Calu3 (cell line): ENCODE results near the gene ITPKB. TPM values are rescaled to one million over a fixed set of nuclear protein-coding genes. Genes with fewer than 3 reads are reported as not detected.
"Not testable (repeated sequence)": the region's sequence is repeated elsewhere in the genome, so short reads cannot be mapped to it uniquely, and the experiment has no call there.

Source experiments
- BruUV-seq: library from RNA; stranded (reverse); fragments of 400-500 nt; replicated peaks from 2 replicates; lab custom pipeline; 2021; lab: Mats Ljungman, UMichigan
- CTCF ChIA-PET: fragments of 300-600 bp; sonication (Branson Sonifier 250); formaldehyde crosslinking; loops from one replicate; lab custom pipeline; 2022; ENCODE audit warnings: antibody characterized with exemption; lab: Charles Lee
- DNase-seq: peaks from one replicate; pipeline ENCODE4 v3.0.0; 2022
- H3K27ac Mint-ChIP-seq: one replicate; pipeline ENCODE4 v1.8.0; 2022; ENCODE audit warnings: mixed read lengths; ENCODE audit not compliant: unreplicated experiment
- H3K27me3 Mint-ChIP-seq: one replicate; pipeline ENCODE4 v1.8.0; 2022; ENCODE audit warnings: mixed read lengths; ENCODE audit not compliant: unreplicated experiment
- H3K36me3 Mint-ChIP-seq: one replicate; pipeline ENCODE4 v1.8.0; 2022; ENCODE audit warnings: mild to moderate bottlenecking, moderate library complexity, mixed read lengths; ENCODE audit not compliant: insufficient read depth, unreplicated experiment
- H3K4me1 Mint-ChIP-seq: one replicate; pipeline ENCODE4 v1.8.0; 2022; ENCODE audit warnings: mild to moderate bottlenecking, low read depth, mixed read lengths; ENCODE audit not compliant: unreplicated experiment
- H3K4me3 Mint-ChIP-seq: one replicate; pipeline ENCODE4 v1.8.0; 2022; ENCODE audit warnings: mild to moderate bottlenecking, low read depth, moderate library complexity, mixed read lengths; ENCODE audit not compliant: unreplicated experiment
- H3K9me3 Mint-ChIP-seq: one replicate; pipeline ENCODE4 v1.8.0; 2022; ENCODE audit warnings: low read depth, mixed read lengths; ENCODE audit not compliant: unreplicated experiment
- intact Hi-C: fragments of 100-400 bp; cut with micrococcal nuclease; formaldehyde crosslinking; loops from one replicate; pipeline ENCODE4 v1.10.0; 2022; ENCODE audit not compliant: unreplicated experiment
- total RNA-seq: library from RNA; stranded (reverse); gene quantifications from 2 replicates; pipeline ENCODE4 v1.2.3, GENCODE V29; 2022
- TF ChIP-seq, protein P1 (sequence below): fragments of 200-600 bp; IDR thresholded peaks from one replicate; pipeline ENCODE4 v1.8.0; 2022; ENCODE audit warnings: antibody characterized with exemption; ENCODE audit not compliant: unreplicated experiment

The ITPKB gene
- total RNA-seq, 1 experiment from 2014 or later: 11.8 TPM

DNA sequence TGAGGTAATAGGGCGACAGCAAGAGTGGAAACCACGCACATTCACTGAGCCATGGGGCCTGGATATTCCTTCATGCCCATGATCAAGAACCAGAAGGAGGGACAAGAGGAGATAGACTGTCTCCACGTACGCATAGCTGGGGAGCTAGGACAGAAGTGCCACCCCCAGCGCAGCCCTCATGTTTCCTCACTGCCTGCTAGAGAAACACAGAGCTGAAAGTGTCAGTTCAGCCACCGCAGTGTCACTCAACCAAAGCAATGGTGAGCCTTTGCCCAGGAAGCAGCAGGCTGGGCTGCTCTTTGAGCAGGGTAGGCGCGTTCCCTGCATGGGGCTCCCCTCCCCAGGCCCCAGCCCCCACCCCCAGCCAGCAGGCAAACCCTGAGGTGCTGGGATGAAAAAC, 122.0 kb downstream of the ITPKB start:
- Mint-ChIP-seq H3K9me3 (no peaks in the 10 kb centered on the region), H3K27me3 (peaks cover 88% of the 10 kb centered on the region), H3K27ac (no peak overlapping the region), H3K36me3 (no peaks in the 10 kb centered on the region), H3K4me1 (no peaks in the 10 kb centered on the region), H3K4me3 (no peak overlapping the region)
- TF ChIP-seq, protein P1, sequence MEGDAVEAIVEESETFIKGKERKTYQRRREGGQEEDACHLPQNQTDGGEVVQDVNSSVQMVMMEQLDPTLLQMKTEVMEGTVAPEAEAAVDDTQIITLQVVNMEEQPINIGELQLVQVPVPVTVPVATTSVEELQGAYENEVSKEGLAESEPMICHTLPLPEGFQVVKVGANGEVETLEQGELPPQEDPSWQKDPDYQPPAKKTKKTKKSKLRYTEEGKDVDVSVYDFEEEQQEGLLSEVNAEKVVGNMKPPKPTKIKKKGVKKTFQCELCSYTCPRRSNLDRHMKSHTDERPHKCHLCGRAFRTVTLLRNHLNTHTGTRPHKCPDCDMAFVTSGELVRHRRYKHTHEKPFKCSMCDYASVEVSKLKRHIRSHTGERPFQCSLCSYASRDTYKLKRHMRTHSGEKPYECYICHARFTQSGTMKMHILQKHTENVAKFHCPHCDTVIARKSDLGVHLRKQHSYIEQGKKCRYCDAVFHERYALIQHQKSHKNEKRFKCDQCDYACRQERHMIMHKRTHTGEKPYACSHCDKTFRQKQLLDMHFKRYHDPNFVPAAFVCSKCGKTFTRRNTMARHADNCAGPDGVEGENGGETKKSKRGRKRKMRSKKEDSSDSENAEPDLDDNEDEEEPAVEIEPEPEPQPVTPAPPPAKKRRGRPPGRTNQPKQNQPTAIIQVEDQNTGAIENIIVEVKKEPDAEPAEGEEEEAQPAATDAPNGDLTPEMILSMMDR: no peak
- BruUV-seq: no TSS peak
- DNase-seq: no peak
- intact Hi-C loops: no loop called here
- CTCF ChIA-PET: no interaction called here

DNA sequence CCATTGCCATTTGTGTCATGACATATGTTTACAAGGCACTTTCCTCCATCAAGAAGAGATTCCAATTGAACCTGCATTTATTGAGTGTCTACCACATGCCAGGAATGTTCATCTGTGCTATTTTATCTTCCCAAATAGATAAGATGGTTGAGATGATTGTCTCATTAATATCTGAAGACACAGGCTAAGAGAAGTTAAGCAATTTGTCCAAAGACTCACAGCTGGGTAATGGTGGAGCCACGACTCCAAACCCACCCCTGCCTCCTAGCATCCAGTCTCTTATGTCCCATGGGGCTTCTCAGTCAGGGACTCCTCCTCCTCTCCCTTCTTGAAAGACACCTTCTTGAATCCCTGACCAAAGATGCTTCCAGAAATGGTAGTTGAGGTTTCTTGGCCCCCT, 122.4 kb downstream of the ITPKB start:
- peaks cover 88% of the 10 kb centered on the region for H3K27me3 Mint-ChIP-seq
- intact Hi-C loops: no loop called here
- TF ChIP-seq, protein P1: no peak
- H3K27ac Mint-ChIP-seq: no peak overlapping the region
- no peaks in the 10 kb centered on the region for H3K4me1 Mint-ChIP-seq
- CTCF ChIA-PET: no interaction called here
- BruUV-seq: no TSS peak
- H3K36me3 Mint-ChIP-seq: no peaks in the 10 kb centered on the region
- H3K4me3 Mint-ChIP-seq: no peak overlapping the region
- no peaks in the 10 kb centered on the region for H3K9me3 Mint-ChIP-seq
- no peak for DNase-seq

DNA sequence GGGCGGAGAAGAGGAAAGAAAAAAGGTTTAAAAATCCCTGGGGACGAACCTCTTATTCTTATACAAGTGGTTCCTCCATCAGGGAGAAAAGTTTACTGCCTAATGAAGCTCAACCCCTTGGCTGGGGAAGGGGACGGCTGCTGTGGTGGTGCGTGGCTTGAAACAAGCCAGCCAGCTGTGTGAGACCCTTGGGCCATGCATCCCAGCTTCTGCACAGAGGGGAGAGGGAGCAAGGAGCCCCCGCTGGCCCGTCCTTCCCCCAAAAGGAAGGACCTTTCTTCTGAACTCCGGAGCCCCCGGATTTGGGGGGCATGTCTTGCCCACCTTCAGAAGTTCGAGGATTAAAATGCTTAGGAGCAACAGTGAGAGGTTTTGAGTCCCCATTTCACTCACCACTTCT, 123.2 kb downstream of the ITPKB start:
- Mint-ChIP-seq H3K9me3 (no peaks in the 10 kb centered on the region), H3K27ac (no peak overlapping the region), H3K36me3 (no peaks in the 10 kb centered on the region), H3K27me3 (peaks cover 88% of the 10 kb centered on the region), H3K4me1 (no peaks in the 10 kb centered on the region), H3K4me3 (no peak overlapping the region)
- intact Hi-C loops: no loop called here
- BruUV-seq: no TSS peak
- no peak for DNase-seq
- TF ChIP-seq, protein P1: no peak
- CTCF ChIA-PET: no interaction called here

DNA sequence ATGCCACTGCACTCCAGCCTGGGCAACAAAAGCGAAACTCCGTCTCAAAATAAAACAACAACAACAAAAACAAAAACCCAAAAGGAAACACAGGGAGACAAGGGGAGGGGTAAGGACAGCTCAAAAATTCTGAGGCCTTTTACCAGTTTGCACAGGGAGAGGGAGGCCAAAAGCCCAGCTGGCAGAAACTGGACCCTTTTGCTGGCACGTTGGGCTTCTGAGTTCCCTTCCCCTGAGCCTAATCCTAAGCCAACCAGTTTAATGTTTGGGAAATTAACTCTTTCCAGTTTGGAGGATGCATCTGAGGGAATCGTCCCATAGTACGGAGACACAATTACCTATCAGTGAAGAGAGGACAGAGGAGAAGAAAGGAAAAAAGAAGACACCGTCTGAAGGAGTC, 127.1 kb downstream of the ITPKB start:
- not testable (repeated sequence) for BruUV-seq, H3K27ac Mint-ChIP-seq, H3K4me1 Mint-ChIP-seq, H3K4me3 Mint-ChIP-seq, DNase-seq, H3K9me3 Mint-ChIP-seq, H3K36me3 Mint-ChIP-seq
- CTCF ChIA-PET: interaction anchor here (0.6 to 0.7 kb wide), 2 partner anchors 71 to 121 kb away, joined by 3 to 6 read pairs; no protein-coding TSS in a partner anchor
- intact Hi-C loops: loop anchor here (5.0 kb wide), 1 partner anchor 190 kb away; no protein-coding TSS in a partner anchor
- peaks cover 94% of the 10 kb centered on the region for H3K27me3 Mint-ChIP-seq

DNA sequence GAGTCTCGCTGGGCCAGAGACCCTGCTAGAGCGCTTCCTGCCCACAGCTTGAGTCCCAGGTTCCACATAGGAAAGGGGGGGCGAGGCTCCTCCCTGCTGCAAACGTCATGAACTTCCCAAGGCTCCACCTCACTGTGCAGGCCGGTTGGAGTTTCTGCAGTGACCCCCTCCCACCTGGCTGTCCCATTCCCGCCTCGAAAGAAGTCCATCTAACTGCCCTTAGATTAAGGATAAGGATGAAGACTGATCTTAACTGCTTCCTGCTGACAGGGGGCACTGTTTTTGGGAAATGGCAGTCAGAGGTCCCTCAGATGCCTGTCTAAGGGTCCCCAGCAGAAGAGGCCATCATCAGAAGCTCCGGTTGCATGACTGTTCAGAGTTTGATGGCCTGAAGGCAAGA, 127.8 kb downstream of the ITPKB start:
- TF ChIP-seq, protein P1: no peak
- DNase-seq: no peak
- peaks cover 89% of the 10 kb centered on the region for H3K27me3 Mint-ChIP-seq
- intact Hi-C loops: loop anchor here (5.0 kb wide), 1 partner anchor 189 kb away; no protein-coding TSS in a partner anchor
- no peaks in the 10 kb centered on the region for H3K9me3 Mint-ChIP-seq
- CTCF ChIA-PET: no interaction called here
- H3K36me3 Mint-ChIP-seq: no peaks in the 10 kb centered on the region
- no peak overlapping the region for H3K4me3 Mint-ChIP-seq
- H3K4me1 Mint-ChIP-seq: no peaks in the 10 kb centered on the region
- BruUV-seq: no TSS peak
- no peak overlapping the region for H3K27ac Mint-ChIP-seq
